Muscle of leg (tissue), 11 donors: Measurements from ENCODE around the gene ZNF225. TPM values are rescaled to one million over a fixed set of nuclear protein-coding genes. Genes with fewer than 3 reads are reported as not detected.
"Not testable (repeated sequence)": the region's sequence is repeated elsewhere in the genome, so short reads cannot be mapped to it uniquely, and the experiment has no call there.

ENCODE experiments used
- DNase-seq: peaks from one replicate; pipeline ENCODE4 v3.0.0; 2013
- H3K27ac ChIP-seq: one replicate; pipeline ENCODE4 v1.5.1; 2013; ENCODE audit warnings: mild to moderate bottlenecking, low read length, control low read depth
- H3K27me3 ChIP-seq: one replicate; pipeline ENCODE4 v1.6.1; 2013; ENCODE audit warnings: low read length; ENCODE audit not compliant: control insufficient read depth, insufficient read depth
- H3K36me3 ChIP-seq: one replicate; pipeline ENCODE4 v1.6.1; 2013; ENCODE audit warnings: low read length; ENCODE audit not compliant: control insufficient read depth, insufficient read depth
- H3K4me1 ChIP-seq: one replicate; pipeline ENCODE4 v1.6.1; 2013; ENCODE audit warnings: low read length; ENCODE audit not compliant: control insufficient read depth, insufficient read depth
- H3K4me3 ChIP-seq: one replicate; pipeline ENCODE4 v1.5.1; 2013; ENCODE audit warnings: low read length, control low read depth
- H3K9me3 ChIP-seq: replicated peaks from 2 replicates; pipeline ENCODE4 v1.6.1; 2013; ENCODE audit warnings: low read depth, low read length; ENCODE audit not compliant: control insufficient read depth
- WGBS: methylation state at CpG from one replicate; pipeline ENCODE4 v1.1.5; 2013; ENCODE audit warnings: missing lambda C conversion rate; ENCODE audit not compliant: insufficient coverage; 5-methylcytosine and 5-hydroxymethylcytosine counted together
- polyA plus RNA-seq, 8 donors: library from polyadenylated mRNA; unstranded; fragments of 120-200 nt; gene quantifications; one replicate each; pipeline versions ENCODE4 v1.2.1 to v1.2.3, GENCODE V29; 2013; ENCODE audit warnings: inconsistent platforms in 1 of 8, low replicate concordance in 1 of 8; ENCODE audit not compliant: insufficient read length in 8 of 8, insufficient read depth in 1 of 8
- total RNA-seq: library from RNA; stranded (reverse); fragments of 120-200 nt; gene quantifications from one replicate; pipeline ENCODE4 v1.2.4, GENCODE V29; 2013

The ZNF225 gene
- total and polyA plus RNA-seq, 9 donors, result 3.7 to 6.6 (median 4.8) TPM

DNA sequence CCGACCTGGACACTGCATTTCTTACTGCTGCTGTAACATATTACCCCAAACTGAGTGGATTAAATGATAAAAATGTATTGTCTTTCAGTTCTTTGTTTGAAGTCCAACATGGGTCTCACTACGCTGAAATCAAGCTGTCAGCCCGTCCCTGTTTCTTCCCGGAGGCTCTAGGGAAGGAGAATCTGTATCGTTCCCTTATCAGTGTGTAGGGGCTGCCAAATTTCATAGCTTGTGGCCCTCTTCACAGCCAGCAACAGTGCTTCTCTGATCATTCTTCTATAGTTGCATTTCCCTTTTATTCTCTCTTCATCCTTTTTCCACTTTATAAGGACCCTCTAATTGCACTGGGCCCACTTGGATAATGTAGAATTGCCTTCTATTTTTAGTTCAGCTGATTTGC lies 38.3 kb downstream of the ZNF225 start:
- no peaks in the 10 kb centered on the region for H3K27me3 ChIP-seq
- H3K4me3 ChIP-seq, result no peak overlapping the region
- DNase-seq, result no peak
- H3K4me1 ChIP-seq, result no peaks in the 10 kb centered on the region
- no peak overlapping the region for H3K27ac ChIP-seq
- WGBS, result 92% methylated on average over 2 of the region's 5 CpGs
- H3K9me3 ChIP-seq, result peaks cover 11% of the 10 kb centered on the region
- H3K36me3 ChIP-seq, result peaks cover 60% of the 10 kb centered on the region

- H3K4me3 ChIP-seq, result no peak overlapping the region
- H3K36me3 ChIP-seq, result peaks cover 40% of the 10 kb centered on the region
- no peak for DNase-seq
- H3K27me3 ChIP-seq, result no peaks in the 10 kb centered on the region
- peaks cover 42% of the 10 kb centered on the region for H3K9me3 ChIP-seq
- no peak overlapping the region for H3K27ac ChIP-seq
- no peaks in the 10 kb centered on the region for H3K4me1 ChIP-seq
- no CpG with 5 or more reads among the region's 2 CpGs for WGBS
These were observed 43.3 kb downstream of the ZNF225 start for GRCh38 chr19:44156475-44156874.

DNA sequence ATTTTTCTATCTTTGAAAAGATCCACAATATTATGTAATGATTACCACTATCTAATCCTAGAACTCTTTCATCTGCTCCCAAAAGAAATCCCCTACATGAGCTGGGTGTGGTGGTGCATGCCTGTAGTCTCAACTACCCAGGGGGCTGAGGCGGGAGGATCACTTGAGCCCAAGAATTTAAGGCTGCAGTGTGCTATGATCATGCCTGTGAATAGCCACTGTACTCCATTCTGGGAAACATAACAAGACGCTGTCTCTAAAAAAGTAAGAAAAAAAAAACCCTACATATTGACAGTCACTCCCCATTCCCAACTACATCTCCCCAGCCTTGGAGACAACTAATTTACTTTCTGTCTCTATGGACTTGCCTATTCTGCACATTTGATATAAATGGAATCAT lies 50.6 kb downstream of the ZNF225 start:
- DNase-seq, result no peak
- no peak overlapping the region for H3K4me3 ChIP-seq
- H3K4me1 ChIP-seq, result peaks cover 3% of the 10 kb centered on the region
- no CpG with 5 or more reads among the region's 2 CpGs for WGBS
- no peak overlapping the region for H3K27ac ChIP-seq
- peaks cover 12% of the 10 kb centered on the region for H3K36me3 ChIP-seq
- peaks cover 25% of the 10 kb centered on the region for H3K9me3 ChIP-seq
- no peaks in the 10 kb centered on the region for H3K27me3 ChIP-seq

- Histone ChIP-seq H3K4me1 (peaks cover 3% of the 10 kb centered on the region), H3K9me3 (peaks cover 21% of the 10 kb centered on the region), H3K27me3 (no peaks in the 10 kb centered on the region), H3K27ac (peak overlapping the region; percentile 97), H3K36me3 (peaks cover 15% of the 10 kb centered on the region), H3K4me3 (peak overlapping the region; percentile 92)
- WGBS, result 67% methylated on average over 1 of the region's 3 CpGs
- DNase-seq, result no peak
These were observed 51.1 kb downstream of the ZNF225 start for GRCh38 chr19:44164327-44164672.

- no peaks in the 10 kb centered on the region for H3K27me3 ChIP-seq
- DNase-seq, result peak; percentile 100
- H3K4me1 ChIP-seq, result peaks cover 3% of the 10 kb centered on the region
- peak within 1 kb of the TSS; percentile 97 for H3K27ac ChIP-seq
- H3K36me3 ChIP-seq, result peaks cover 20% of the 10 kb centered on the region
- H3K4me3 ChIP-seq, result peak within 1 kb of the TSS; percentile 92
- WGBS, result 0% methylated on average over 22 of the region's 32 CpGs
- peaks cover 21% of the 10 kb centered on the region for H3K9me3 ChIP-seq
These were observed 51.7 kb downstream of the ZNF225 start, which contains the start of gene ZNF226 for GRCh38 chr19:44164673-44165512. ZNF226 (plus strand) TSS chr19:44165100; CDS start chr19:44170081, 4,981 bp downstream.

GRCh38 chr19:44170660-44171059 lies 57.5 kb downstream of the ZNF225 start:
- not testable (repeated sequence) for H3K27me3 ChIP-seq, H3K4me3 ChIP-seq, H3K4me1 ChIP-seq, DNase-seq, H3K27ac ChIP-seq
- peaks cover 59% of the 10 kb centered on the region for H3K36me3 ChIP-seq
- H3K9me3 ChIP-seq, result peaks cover 21% of the 10 kb centered on the region
- no CpG with 5 or more reads among the region's 6 CpGs for WGBS

DNA sequence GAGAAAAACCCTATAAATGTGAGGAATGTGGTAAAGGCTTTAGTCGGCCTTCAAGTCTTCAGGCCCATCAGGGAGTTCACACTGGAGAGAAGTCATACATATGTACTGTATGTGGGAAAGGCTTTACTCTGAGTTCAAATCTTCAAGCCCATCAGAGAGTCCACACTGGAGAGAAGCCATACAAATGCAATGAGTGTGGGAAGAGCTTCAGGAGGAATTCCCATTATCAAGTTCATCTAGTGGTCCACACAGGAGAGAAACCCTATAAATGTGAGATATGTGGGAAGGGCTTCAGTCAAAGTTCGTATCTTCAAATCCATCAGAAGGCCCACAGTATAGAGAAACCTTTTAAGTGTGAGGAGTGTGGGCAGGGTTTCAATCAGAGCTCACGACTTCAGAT lies 63.4 kb downstream of the ZNF225 start:
- no peak for DNase-seq
- WGBS, result 100% methylated on average over 1 of the region's 3 CpGs
- no peak overlapping the region for H3K4me3 ChIP-seq
- peaks cover 46% of the 10 kb centered on the region for H3K36me3 ChIP-seq
- H3K4me1 ChIP-seq, result no peaks in the 10 kb centered on the region
- peaks cover 53% of the 10 kb centered on the region for H3K9me3 ChIP-seq
- H3K27ac ChIP-seq, result no peak overlapping the region
- no peaks in the 10 kb centered on the region for H3K27me3 ChIP-seq

GRCh38 chr19:44180968-44181367 lies 67.8 kb downstream of the ZNF225 start:
- no peak for DNase-seq

DNA sequence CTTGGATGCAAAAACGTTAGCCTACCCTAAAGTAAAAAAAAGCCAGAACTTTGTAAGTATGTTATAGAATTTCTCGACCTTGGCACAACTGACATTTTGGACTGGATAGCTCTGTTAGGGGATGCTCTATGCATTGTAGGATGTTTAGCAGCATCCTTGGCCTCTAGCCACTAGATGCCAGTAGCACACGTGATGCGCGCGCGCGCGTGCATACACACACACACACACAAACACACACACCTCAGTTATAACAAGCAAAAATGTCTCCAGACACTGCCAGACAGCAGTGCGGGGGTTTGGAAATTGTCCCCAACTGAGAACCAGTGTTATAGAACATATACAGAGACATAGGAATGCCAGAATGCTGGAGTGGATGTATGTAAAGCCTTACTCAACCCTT lies 68.9 kb downstream of the ZNF225 start:
- no peak for DNase-seq
- WGBS, result 82% methylated on average over 2 of the region's 10 CpGs
- H3K4me1 ChIP-seq, result no peaks in the 10 kb centered on the region
- peaks cover 40% of the 10 kb centered on the region for H3K9me3 ChIP-seq
- H3K36me3 ChIP-seq, result peaks cover 2% of the 10 kb centered on the region
- H3K27me3 ChIP-seq, result no peaks in the 10 kb centered on the region
- H3K27ac ChIP-seq, result no peak overlapping the region
- H3K4me3 ChIP-seq, result no peak overlapping the region

More at GRCh38 chr19:44180968-44181367, 67.8 kb downstream of the ZNF225 start:
- Histone ChIP-seq H3K36me3 (peaks cover 14% of the 10 kb centered on the region), H3K27ac (no peak overlapping the region), H3K9me3 (peaks cover 52% of the 10 kb centered on the region), H3K4me1 (no peaks in the 10 kb centered on the region), H3K4me3 (no peak overlapping the region), H3K27me3 (no peaks in the 10 kb centered on the region)
